Endothelial cell (in vitro differentiated cells): ENCODE results near the gene COPB2. TPM values are rescaled to one million over a fixed set of nuclear protein-coding genes. Genes with fewer than 3 reads are reported as not detected.

Experiments used
- DNase-seq: peaks from one replicate; pipeline ENCODE4 v3.0.0; 2021; ENCODE audit warnings: low spot score
- H3K27ac Mint-ChIP-seq: one replicate; pipeline ENCODE4 v1.8.0; 2021; ENCODE audit warnings: mixed read lengths, inconsistent platforms; ENCODE audit not compliant: unreplicated experiment
- H3K27me3 Mint-ChIP-seq: one replicate; pipeline ENCODE4 v1.8.0; 2021; ENCODE audit warnings: mild to moderate bottlenecking, moderate library complexity, mixed read lengths, inconsistent platforms; ENCODE audit not compliant: unreplicated experiment
- H3K36me3 Mint-ChIP-seq: one replicate; pipeline ENCODE4 v1.8.0; 2021; ENCODE audit warnings: mild to moderate bottlenecking, low read depth, mixed read lengths, inconsistent platforms; ENCODE audit not compliant: unreplicated experiment
- H3K4me1 Mint-ChIP-seq: one replicate; pipeline ENCODE4 v1.8.0; 2021; ENCODE audit warnings: mild to moderate bottlenecking, mixed read lengths, inconsistent platforms; ENCODE audit not compliant: unreplicated experiment
- H3K4me3 Mint-ChIP-seq: one replicate; pipeline ENCODE4 v1.8.0; 2021; ENCODE audit warnings: mild to moderate bottlenecking, mixed read lengths, inconsistent platforms; ENCODE audit not compliant: unreplicated experiment
- H3K9me3 Mint-ChIP-seq: one replicate; pipeline ENCODE4 v1.8.0; 2021; ENCODE audit warnings: mixed read lengths, inconsistent platforms; ENCODE audit not compliant: unreplicated experiment
- CTCF ChIP-seq: fragments of 200-600 bp; sonication (generic); IDR thresholded peaks from one replicate; pipeline ENCODE4 v1.5.0; 2021; ENCODE audit warnings: antibody characterized with exemption; ENCODE audit not compliant: unreplicated experiment
- total RNA-seq: library from RNA; stranded (reverse); fragmentation: NEBNext Ultra II Directional; extraction: Animal tissue kit (Norgen Biotek cat#: 25700); gene quantifications from one replicate; pipeline ENCODE4 v1.2.1, GENCODE V29; 2021; ENCODE audit not compliant: unreplicated experiment

COPB2 gene
- total RNA-seq, 1 donor from 2014 or later, result 140 TPM

DNA sequence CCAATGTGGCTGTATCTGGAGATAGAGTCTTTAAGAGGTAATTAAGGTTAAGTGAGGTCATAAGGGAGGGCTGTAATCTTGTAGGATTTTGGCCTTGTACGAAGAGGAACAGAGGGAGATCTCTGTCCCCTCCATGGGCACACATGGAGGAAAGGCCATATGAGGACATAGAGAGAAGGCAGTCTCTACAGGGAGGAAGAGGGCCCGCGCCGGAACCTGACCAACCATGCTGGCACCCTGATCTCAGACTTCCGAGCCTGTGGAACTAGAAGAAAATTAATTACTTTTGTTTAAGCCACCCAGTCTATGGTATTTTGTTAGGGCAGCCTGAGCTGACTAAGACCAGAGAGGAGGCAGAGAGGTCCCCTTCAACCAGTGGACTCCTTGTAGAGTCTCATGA, 63.3 kb downstream of the COPB2 start:
- H3K4me3 Mint-ChIP-seq, result no peak overlapping the region
- TF ChIP-seq CTCF, result no peak
- peaks cover 3% of the 10 kb centered on the region for H3K27me3 Mint-ChIP-seq

DNA sequence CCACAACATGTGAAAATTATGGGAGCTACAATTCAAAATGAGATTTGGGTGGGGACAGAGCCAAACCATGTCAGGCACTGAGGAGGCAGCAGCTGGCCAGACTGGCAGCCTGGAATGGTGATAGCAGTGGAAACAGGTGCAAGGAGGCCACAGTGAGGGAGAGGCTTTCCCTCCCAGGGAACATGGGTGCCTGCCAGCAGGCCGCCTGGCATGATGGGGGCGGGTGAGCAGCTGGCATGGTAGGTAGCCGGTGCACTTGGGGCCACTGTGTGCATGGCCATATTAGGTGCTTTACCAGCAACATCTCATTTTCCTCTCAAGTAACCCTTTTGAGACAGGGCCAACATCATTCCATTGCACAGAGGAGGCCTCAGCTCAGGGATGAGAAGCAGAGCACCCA, 63.9 kb downstream of the COPB2 start:
- Mint-ChIP-seq H3K36me3 (peaks cover 7% of the 10 kb centered on the region), H3K4me1 (peaks cover 4% of the 10 kb centered on the region), H3K27me3 (peaks cover 3% of the 10 kb centered on the region), H3K4me3 (no peak overlapping the region), H3K9me3 (no peaks in the 10 kb centered on the region), H3K27ac (no peak overlapping the region)
- TF ChIP-seq CTCF, result no peak
- no peak for DNase-seq

More for the DNA sequence above, 63.3 kb downstream of the COPB2 start:
- peaks cover 7% of the 10 kb centered on the region for H3K36me3 Mint-ChIP-seq
- no peaks in the 10 kb centered on the region for H3K9me3 Mint-ChIP-seq
- peaks cover 4% of the 10 kb centered on the region for H3K4me1 Mint-ChIP-seq
- no peak for DNase-seq
- no peak overlapping the region for H3K27ac Mint-ChIP-seq

DNA sequence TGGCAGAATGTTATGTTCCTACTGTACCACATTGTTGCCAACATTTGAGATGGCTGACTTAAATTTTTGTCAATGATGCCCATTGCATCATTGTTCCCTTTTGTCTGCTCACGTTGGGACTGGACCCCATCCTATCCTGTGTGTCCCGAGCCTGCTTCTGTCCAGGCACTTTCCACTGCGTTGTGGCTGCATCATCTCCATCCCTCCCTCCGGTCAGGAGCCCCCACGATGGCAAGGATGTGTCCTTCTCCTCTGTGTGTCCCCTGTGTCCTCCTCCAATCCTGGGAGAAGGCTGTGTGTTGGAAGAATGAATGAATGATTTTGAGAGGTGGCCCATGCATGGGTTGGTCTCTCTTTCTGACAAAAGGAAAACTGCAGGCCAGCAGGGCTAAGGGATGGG, 65.0 kb downstream of the COPB2 start:
- no peak for TF ChIP-seq CTCF
- H3K27ac Mint-ChIP-seq, result no peak overlapping the region
- peaks cover 3% of the 10 kb centered on the region for H3K27me3 Mint-ChIP-seq
- no peak for DNase-seq
- peaks cover 10% of the 10 kb centered on the region for H3K36me3 Mint-ChIP-seq
- no peak overlapping the region for H3K4me3 Mint-ChIP-seq
- peaks cover 4% of the 10 kb centered on the region for H3K4me1 Mint-ChIP-seq
- no peaks in the 10 kb centered on the region for H3K9me3 Mint-ChIP-seq

DNA sequence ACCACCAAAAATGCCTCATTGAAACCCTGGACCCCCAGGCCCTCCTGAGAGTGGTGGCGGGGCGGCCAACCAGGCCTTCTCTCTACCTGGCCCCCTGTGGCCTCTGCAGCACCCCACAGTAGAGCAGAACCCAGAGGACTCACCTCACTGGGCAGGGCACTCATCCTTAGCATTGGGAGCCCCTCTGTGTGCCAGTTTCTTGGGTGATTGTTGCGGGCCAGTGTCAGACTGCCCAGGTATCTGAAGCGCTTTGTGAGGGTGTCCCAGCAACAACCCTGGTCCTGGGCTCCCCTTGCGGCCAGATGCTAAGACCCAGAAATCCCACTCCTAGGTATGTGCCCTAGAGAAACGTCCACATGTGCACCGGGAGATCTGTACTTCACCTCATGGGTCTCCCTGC, 66.3 kb downstream of the COPB2 start:
- Mint-ChIP-seq H3K9me3 (no peaks in the 10 kb centered on the region), H3K27ac (no peak overlapping the region), H3K27me3 (peaks cover 2% of the 10 kb centered on the region), H3K4me3 (no peak overlapping the region), H3K4me1 (peaks cover 4% of the 10 kb centered on the region), H3K36me3 (peaks cover 6% of the 10 kb centered on the region)
- no peak for TF ChIP-seq CTCF
- DNase-seq, result no peak

DNA sequence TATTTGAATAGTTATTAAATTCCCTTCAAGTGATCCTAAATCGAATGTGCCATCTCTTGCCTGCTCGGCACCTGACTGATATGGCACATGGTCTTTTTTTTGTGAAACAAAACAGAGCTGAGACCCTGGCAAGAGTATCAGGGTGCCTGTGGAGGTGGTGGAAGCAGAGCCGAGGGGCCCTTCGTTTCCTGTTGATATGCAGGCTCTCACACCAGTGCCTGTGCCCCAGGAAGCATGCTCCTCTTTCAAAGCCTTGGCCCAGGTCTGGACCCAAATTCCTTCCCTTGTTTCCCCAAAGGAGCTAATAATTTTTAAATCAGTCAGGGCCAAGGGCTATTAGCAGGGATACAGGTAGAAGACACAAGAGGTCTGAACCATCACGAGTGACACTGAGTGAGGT, 67.1 kb downstream of the COPB2 start:
- no peak for TF ChIP-seq CTCF
- H3K4me3 Mint-ChIP-seq, result no peak overlapping the region
- H3K27me3 Mint-ChIP-seq, result peaks cover 2% of the 10 kb centered on the region

More for the DNA sequence above, 67.1 kb downstream of the COPB2 start:
- no peaks in the 10 kb centered on the region for H3K9me3 Mint-ChIP-seq
- H3K4me1 Mint-ChIP-seq, result no peaks in the 10 kb centered on the region
- H3K27ac Mint-ChIP-seq, result no peak overlapping the region
- H3K36me3 Mint-ChIP-seq, result peaks cover 6% of the 10 kb centered on the region
- no peak for DNase-seq
